SJCRH30 (cell line): ENCODE results near the gene PAX5. TPM values are rescaled to one million over a fixed set of nuclear protein-coding genes. Genes with fewer than 3 reads are reported as not detected.

Experiments
- DNase-seq, 2 experiments: peaks; one replicate each; pipeline ENCODE4 v3.0.0-alpha.2; 2015 to 2020
- H3K27ac ChIP-seq: fragments of 250-450 bp; sonication (Bioruptor Pico); 2 replicates; pipeline ENCODE4 v1.5.1; 2020; ENCODE audit warnings: mild to moderate bottlenecking, moderate library complexity
- H3K27me3 ChIP-seq: fragments of 250-450 bp; sonication (Bioruptor Pico); 2 replicates; pipeline ENCODE4 v1.5.1; 2020; ENCODE audit warnings: mild to moderate bottlenecking, moderate library complexity
- H3K36me3 ChIP-seq: fragments of 250-450 bp; sonication (Bioruptor Pico); 2 replicates; pipeline ENCODE4 v1.5.1; 2020; ENCODE audit warnings: mild to moderate bottlenecking, moderate library complexity
- H3K4me1 ChIP-seq: fragments of 250-450 bp; sonication (Bioruptor Pico); 2 replicates; pipeline ENCODE4 v1.5.1; 2020; ENCODE audit warnings: mild to moderate bottlenecking, moderate library complexity
- H3K4me3 ChIP-seq: fragments of 250-450 bp; sonication (Bioruptor Pico); 2 replicates; pipeline ENCODE4 v1.5.1; 2020; ENCODE audit warnings: mild to moderate bottlenecking, moderate library complexity
- H3K9me3 ChIP-seq: fragments of 250-450 bp; sonication (Bioruptor Pico); replicated peaks from 2 replicates; pipeline ENCODE4 v1.5.1; 2020; ENCODE audit warnings: mild to moderate bottlenecking, moderate library complexity
- total RNA-seq: library from RNA; depleted of rRNA; stranded (reverse); fragments of >200 nt; shearing (Covaris generic); gene quantifications from 2 replicates; pipeline ENCODE4 v1.2.3, GENCODE V29; 2014

The PAX5 gene
- total RNA-seq, 1 experiment from 2014 or later = 3.4 TPM

DNA sequence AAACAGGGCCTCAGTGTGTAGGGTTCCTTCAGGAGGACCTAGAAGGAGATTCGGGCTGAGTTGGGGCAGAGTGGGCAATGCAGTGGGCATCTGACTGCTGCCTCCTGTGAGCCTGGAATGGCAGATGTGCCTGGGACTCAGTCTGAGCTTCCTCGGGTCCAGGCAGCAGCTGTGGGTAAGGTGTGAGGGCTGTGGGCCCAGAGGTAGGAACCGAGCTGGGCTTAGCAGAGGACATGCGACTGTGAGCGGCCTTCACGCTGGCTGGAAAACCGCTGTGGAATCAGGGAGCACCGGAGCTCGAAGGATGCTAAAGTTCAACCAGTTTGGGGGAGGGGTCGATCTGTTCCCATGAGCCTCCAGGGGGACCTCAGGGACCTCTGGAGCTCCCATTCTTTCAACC is 137.0 kb downstream of the PAX5 start:
- DNase-seq = no peak

DNA sequence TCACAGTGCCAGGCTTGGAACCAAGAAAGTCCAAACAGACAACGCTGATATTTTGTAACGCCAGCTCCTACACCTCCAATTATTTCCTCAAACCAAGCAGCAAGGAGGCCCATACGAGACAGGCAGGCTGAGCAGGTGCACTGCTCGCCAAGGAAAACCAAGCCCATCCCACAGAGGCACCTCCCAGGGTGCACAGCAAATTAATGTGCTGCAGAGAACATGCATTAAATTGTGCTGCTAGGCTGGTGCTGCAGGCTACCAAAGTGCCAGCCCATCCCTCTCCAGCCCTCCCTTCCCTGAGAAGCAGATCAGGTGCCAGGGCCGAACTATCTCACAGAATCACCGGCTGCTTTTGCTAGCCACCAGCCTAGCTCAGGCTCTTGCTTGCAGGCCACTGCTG is 137.8 kb downstream of the PAX5 start:
- Histone ChIP-seq H3K4me1 (no peaks in the 10 kb centered on the region), H3K4me3 (no peak overlapping the region), H3K27me3 (no peaks in the 10 kb centered on the region), H3K36me3 (no peaks in the 10 kb centered on the region), H3K27ac (no peak overlapping the region), H3K9me3 (no peaks in the 10 kb centered on the region)
- no peak for DNase-seq

More for the DNA sequence above, 137.0 kb downstream of the PAX5 start:
- no peaks in the 10 kb centered on the region for H3K27me3 ChIP-seq
- no peak overlapping the region for H3K4me3 ChIP-seq
- H3K4me1 ChIP-seq = no peaks in the 10 kb centered on the region
- no peak overlapping the region for H3K27ac ChIP-seq
- H3K36me3 ChIP-seq = no peaks in the 10 kb centered on the region
- no peaks in the 10 kb centered on the region for H3K9me3 ChIP-seq

DNA sequence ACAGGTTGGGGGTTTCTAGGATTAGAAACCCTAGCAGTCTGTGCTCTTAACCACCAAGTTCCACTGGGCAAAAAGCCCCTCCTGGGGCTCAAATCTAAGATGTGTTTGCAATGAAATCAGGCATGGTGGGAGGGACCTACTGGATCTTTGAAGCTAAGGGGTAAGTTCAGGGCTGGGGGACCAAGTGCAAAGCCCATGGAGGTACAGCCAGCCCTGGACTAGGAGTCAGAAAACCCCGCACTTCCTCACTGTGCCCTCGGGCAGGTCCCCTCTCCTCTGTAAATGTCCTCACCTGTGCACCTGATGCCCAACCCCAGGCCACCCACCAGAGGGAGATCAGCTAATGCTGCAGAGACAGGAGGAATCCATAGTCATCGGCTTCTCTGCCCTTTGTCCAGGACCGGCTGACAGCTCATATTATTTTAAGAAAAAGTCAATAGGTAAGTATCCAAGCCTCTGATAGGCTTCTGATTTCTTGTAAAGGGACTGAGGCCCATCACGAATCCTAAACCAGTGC is 138.3 kb downstream of the PAX5 start:
- no peaks in the 10 kb centered on the region for H3K36me3 ChIP-seq
- H3K27me3 ChIP-seq = no peaks in the 10 kb centered on the region
- no peak overlapping the region for H3K27ac ChIP-seq

DNA sequence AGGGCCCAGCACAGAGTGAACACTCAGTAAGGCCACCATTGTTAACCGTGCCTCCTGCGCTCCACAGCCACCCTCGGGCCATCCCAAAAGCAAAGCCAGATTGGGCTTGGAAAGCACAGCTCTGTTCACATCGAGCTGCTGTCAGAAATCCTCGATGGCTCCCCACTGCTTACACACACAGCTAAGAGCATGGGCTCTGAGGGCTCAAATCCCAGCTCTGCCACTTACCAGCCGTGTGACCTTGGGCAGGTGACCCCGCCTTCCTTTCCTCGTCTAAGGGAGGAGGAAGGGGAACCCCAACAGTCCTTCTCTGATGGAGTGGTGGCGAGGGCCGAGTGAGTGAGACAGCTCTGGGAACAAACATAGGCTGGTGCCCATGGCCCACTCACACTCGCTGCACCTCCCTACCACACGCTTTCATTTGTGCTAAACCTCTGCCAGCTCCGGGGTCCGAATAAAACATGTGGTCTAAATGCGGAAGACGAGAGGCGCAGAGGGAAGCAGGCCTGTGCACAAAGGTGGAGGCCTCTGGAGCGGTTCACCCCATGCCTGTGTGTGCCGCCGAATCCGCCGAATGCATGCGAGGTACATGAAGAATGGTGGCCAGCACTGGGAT is 139.3 kb downstream of the PAX5 start:
- no peaks in the 10 kb centered on the region for H3K27me3 ChIP-seq
- H3K36me3 ChIP-seq = no peaks in the 10 kb centered on the region
- no peak overlapping the region for H3K27ac ChIP-seq

More for the DNA sequence above, 138.3 kb downstream of the PAX5 start:
- no peak overlapping the region for H3K4me3 ChIP-seq
- no peaks in the 10 kb centered on the region for H3K4me1 ChIP-seq
- no peaks in the 10 kb centered on the region for H3K9me3 ChIP-seq
- no peak for DNase-seq

DNA sequence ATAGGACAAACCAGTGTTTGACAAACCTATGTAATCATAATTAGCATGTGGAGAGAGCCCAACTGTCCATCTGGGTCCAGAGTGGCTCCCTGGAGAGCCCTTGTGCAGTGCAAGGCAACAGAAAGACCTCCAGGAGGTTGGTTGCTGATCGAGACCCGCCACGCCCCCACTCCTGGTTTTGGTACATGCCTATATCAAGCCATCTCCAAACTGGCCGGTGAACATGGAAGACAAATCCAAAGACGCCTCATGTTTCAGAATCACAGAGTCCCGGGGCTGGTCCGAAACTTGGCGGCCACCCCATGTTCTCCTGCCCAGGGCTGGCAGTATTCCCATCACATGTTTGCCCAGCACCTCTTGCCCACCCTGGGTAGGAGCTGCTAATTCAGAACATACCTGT is 140.2 kb downstream of the PAX5 start:
- H3K27ac ChIP-seq = no peak overlapping the region
- H3K4me3 ChIP-seq = no peak overlapping the region
- H3K4me1 ChIP-seq = no peaks in the 10 kb centered on the region
- no peak for DNase-seq
- H3K27me3 ChIP-seq = no peaks in the 10 kb centered on the region
- H3K9me3 ChIP-seq = no peaks in the 10 kb centered on the region
- H3K36me3 ChIP-seq = no peaks in the 10 kb centered on the region

More for the DNA sequence above, 139.3 kb downstream of the PAX5 start:
- Histone ChIP-seq H3K4me1 (no peaks in the 10 kb centered on the region), H3K4me3 (no peak overlapping the region), H3K9me3 (no peaks in the 10 kb centered on the region)
- DNase-seq = no peak

DNA sequence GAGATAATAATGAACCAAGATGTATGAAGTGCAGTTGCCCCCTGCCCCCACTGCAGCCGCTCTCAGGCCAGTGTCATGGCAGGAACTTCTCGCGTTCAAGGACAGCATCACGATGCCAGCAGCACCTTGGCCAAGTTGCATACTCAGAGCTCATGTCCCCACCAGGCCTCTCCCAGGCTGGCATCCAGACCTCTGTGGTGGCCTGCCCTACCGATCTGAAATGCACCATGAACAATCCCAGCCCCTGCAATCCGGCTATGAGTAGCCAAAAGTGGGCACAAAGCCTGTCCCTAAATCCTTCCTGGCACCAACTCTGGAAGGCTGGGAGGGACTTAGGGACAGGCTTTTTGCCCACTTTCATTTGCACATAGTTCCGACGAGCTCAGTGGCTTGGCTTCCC is 140.9 kb downstream of the PAX5 start:
- Histone ChIP-seq H3K36me3 (no peaks in the 10 kb centered on the region), H3K27ac (no peak overlapping the region), H3K9me3 (no peaks in the 10 kb centered on the region), H3K4me1 (no peaks in the 10 kb centered on the region), H3K4me3 (no peak overlapping the region), H3K27me3 (no peaks in the 10 kb centered on the region)
- no peak for DNase-seq

DNA sequence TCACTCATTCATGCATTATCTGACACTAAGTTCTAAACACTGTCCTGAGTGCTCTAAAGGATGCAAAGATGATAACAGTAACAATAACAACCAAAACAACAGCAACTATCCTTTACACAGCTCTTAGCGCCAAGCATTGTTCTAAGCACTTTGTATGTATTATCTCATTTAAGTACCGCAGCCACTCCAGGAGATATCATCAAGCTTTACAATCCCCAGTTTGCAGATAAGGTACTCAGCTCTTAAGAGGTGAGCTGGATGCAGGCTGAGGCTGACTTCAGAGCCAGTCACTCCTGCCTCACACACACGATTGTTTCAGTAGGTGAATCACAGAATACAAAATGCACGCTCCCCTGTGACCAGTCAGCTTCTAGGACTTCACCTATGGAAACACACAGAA is 141.8 kb downstream of the PAX5 start:
- no peak overlapping the region for H3K27ac ChIP-seq
- no peaks in the 10 kb centered on the region for H3K27me3 ChIP-seq
- H3K4me3 ChIP-seq = no peak overlapping the region
- H3K4me1 ChIP-seq = no peaks in the 10 kb centered on the region
- H3K36me3 ChIP-seq = no peaks in the 10 kb centered on the region
- DNase-seq = no peak
- no peaks in the 10 kb centered on the region for H3K9me3 ChIP-seq

DNA sequence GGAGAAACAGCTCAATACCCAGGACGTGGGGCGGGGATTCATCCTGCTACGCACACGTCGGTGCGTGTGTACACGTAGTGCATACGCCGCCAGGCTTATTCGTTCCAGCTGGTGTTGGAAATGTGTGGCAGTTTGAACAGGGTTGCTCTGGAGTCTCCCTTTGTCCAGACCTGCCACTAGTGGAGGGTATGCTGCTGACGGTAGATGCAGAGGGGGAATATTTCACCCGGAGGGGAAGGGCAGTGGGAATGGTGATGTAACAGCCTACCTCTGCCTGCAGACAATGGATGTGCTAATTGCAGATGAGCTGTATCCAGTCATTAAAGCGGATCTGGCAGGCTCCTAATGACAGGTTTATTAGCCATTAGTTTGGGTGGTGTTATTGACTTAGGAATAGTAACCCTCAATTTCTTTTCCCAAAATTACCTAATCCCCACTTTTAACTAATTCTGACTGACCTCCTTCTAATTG is 142.7 kb downstream of the PAX5 start:
- Histone ChIP-seq H3K4me3 (no peak overlapping the region), H3K27ac (no peak overlapping the region), H3K27me3 (no peaks in the 10 kb centered on the region), H3K36me3 (no peaks in the 10 kb centered on the region), H3K9me3 (no peaks in the 10 kb centered on the region), H3K4me1 (no peaks in the 10 kb centered on the region)
- no peak for DNase-seq

DNA sequence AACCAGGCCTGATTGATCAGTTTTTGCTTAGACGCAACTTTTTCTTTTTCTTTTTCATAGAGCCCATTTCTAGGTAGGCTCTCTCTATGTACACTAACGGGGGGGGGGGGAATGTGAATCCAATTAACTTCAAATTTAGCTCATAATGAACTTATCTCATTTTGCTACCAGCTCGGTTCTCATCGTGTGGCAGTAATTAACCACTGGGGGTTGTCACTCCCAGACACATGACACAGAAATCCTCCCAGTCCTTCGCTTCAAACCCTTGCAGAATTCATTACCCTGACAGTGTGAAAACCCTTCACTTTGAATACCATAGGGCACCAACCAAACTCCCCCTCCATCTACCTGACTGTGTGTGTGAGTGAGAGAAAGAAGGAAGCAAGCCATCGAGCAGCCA is 144.2 kb downstream of the PAX5 start:
- Histone ChIP-seq H3K9me3 (no peaks in the 10 kb centered on the region), H3K36me3 (no peaks in the 10 kb centered on the region), H3K4me3 (no peak overlapping the region), H3K27me3 (no peaks in the 10 kb centered on the region), H3K4me1 (no peaks in the 10 kb centered on the region), H3K27ac (no peak overlapping the region)
- DNase-seq = no peak

DNA sequence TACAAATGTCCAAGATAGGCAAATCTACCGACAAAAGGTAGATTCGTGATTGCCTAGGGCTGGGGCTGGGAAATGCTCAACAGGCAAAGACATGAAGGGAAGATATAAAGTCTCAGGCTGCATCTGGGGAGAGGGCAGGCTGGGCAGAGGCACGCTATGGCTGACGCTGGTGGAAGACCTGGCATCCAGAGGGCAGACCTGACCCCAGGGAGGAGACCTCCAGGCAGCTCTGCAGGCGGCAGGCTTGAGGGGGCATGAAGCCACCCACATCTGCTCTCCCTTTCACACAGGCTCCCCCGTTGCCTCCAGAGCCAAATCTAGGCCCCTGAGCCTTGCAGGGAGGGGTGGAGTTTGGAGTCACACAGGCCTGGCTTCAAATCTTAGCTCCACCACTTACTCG is 145.5 kb downstream of the PAX5 start:
- H3K4me1 ChIP-seq = no peaks in the 10 kb centered on the region
- no peaks in the 10 kb centered on the region for H3K27me3 ChIP-seq
- H3K36me3 ChIP-seq = no peaks in the 10 kb centered on the region
- H3K9me3 ChIP-seq = no peaks in the 10 kb centered on the region
- H3K27ac ChIP-seq = no peak overlapping the region
- H3K4me3 ChIP-seq = no peak overlapping the region
- no peak for DNase-seq

DNA sequence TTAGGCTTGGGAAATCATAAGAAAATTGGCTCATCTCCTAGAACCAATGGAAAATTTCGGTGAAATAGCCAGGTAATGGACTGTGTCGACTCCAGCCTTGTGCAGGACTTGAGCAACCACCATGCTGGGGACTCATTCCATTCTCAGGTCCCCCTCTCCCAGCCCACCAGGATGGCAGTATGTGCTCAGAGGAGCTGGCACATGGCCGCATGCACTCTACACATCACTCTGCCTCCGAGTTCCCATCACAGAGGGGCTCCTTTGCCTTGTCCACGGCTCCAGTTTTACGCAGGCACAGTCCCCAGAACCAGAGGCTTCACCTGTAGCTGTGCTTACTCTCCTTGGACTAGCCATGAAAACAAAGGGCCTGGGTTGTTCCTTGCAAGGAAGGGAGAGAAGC is 149.3 kb downstream of the PAX5 start:
- DNase-seq = no peak
- H3K9me3 ChIP-seq = no peaks in the 10 kb centered on the region
- H3K4me1 ChIP-seq = no peaks in the 10 kb centered on the region
- no peak overlapping the region for H3K4me3 ChIP-seq
- H3K36me3 ChIP-seq = no peaks in the 10 kb centered on the region
- H3K27me3 ChIP-seq = no peaks in the 10 kb centered on the region
- H3K27ac ChIP-seq = no peak overlapping the region

DNA sequence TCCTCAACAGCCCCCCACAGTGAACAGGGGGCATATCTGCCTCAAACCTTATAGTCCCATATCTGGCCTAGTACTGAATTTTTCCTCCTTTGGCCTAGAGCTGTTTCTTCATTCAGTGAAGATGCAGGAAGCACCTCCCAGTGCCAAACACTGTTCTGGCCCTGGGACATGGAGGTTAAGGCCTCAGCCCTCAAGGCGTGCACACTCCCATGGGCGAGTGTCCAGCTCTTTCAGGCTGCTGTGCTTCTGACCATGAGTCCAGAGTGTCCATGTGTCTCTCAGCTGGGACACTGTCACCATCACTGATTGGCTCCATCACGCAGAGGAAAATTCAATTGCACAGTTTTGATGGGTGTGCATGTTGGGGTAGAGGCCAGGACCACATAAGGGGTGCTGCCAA is 151.5 kb downstream of the PAX5 start:
- Histone ChIP-seq H3K4me1 (no peaks in the 10 kb centered on the region), H3K36me3 (no peaks in the 10 kb centered on the region), H3K27ac (no peak overlapping the region), H3K9me3 (no peaks in the 10 kb centered on the region), H3K4me3 (no peak overlapping the region), H3K27me3 (no peaks in the 10 kb centered on the region)
- DNase-seq = no peak

DNA sequence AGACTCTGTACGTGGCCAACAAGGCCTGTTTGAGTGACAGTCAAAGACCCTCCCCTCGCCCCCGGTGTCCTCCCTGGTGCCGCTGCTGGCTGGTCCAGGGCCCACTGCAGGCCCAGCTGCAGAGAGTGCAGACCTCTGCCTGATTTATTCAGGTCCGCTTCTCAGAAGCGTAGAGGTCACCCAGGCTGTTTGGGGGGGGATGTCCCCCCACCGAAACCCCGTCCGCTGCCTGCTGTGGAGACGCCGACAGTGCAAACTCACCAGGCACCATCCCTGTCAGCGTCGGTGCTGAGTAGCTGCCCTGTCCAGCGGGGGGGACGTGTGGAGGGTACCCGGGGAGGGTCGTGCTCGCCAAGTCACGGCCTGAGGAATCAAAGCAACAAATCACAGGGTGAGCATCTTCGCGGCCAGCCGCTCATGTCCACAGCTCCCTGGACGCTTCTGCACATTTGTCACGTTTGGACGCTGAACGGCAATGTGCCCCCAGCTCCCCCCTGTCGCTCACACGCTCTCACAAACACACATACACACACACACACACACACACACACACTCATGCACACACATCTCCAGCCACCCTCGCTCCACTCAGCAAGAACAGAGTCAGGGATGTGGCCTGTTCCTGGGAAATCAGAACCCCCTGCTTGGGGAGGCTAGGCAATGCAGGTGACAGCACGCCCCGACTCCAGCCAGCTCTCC is 152.2 kb downstream of the PAX5 start:
- no peak overlapping the region for H3K27ac ChIP-seq
- H3K4me1 ChIP-seq = no peaks in the 10 kb centered on the region
- no peaks in the 10 kb centered on the region for H3K27me3 ChIP-seq
- no peak for DNase-seq
- no peaks in the 10 kb centered on the region for H3K9me3 ChIP-seq
- H3K4me3 ChIP-seq = no peak overlapping the region
- H3K36me3 ChIP-seq = no peaks in the 10 kb centered on the region

DNA sequence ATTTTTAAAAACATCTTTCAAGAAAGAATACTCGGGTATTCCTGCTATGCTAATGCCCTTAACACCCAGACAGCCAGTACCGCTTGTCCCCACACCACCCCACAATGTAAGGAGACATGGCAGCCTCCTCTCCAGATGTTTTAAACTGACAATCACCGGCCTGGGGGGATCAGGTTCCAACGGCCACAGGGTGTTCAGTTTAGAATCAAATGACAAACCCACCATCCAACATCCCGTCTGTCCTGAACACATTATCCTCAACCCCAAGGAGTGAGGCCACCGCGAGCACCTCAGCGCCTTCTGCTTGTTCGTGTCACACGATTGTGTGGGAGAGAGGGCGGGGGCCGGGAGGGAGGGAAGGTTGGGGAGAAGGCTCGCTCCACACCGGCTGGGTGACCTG is 152.8 kb downstream of the PAX5 start:
- H3K9me3 ChIP-seq = no peaks in the 10 kb centered on the region
- no peaks in the 10 kb centered on the region for H3K4me1 ChIP-seq
- H3K27ac ChIP-seq = no peak overlapping the region
- no peak overlapping the region for H3K4me3 ChIP-seq
- H3K36me3 ChIP-seq = no peaks in the 10 kb centered on the region
- DNase-seq = no peak
- H3K27me3 ChIP-seq = no peaks in the 10 kb centered on the region

DNA sequence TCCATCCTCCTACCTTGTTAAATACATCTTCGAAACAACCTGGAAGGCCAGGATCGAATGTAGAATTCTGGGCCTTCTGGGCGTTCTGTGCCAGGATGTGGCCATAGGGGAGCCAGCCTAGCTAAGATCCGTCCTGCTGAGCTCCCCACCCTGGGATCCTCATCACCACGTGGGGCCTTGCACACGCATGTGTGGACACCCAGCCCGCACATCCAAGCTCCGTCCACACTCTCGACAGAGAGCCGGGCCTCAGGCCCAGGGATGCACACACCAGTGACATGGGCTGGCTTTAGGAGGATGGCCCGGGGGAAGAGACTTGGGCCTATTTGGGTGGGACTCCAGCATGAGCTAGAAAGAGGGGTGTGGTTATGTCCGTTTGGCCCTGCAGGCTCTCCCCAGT is 154.0 kb downstream of the PAX5 start:
- H3K27me3 ChIP-seq = no peaks in the 10 kb centered on the region
- H3K4me3 ChIP-seq = no peak overlapping the region
- H3K4me1 ChIP-seq = no peaks in the 10 kb centered on the region

More for the DNA sequence above, 154.0 kb downstream of the PAX5 start:
- Histone ChIP-seq H3K27ac (no peak overlapping the region), H3K36me3 (no peaks in the 10 kb centered on the region), H3K9me3 (no peaks in the 10 kb centered on the region)
- DNase-seq = no peak
